WTC11 (cell line): Measurements from ENCODE around the gene NGF. TPM values are rescaled to one million over a fixed set of nuclear protein-coding genes. Genes with fewer than 3 reads are reported as not detected.

Source experiments
- ATAC-seq: fragments of 200-7000 bp; cut with Tn5 transposase; 2 replicates; pipeline ENCODE4 v1.10.0; 2021; ENCODE audit warnings: mild to moderate bottlenecking, moderate library complexity
- CTCF ChIA-PET: fragments of 300-600 bp; sonication (Branson Sonifier 250); formaldehyde crosslinking; loops from one replicate; lab custom pipeline; 2021; ENCODE audit warnings: antibody characterized with exemption; lab: Charles Lee
- POLR2A ChIA-PET: fragments of 350-600 bp; sonication (Branson Sonifier 250); formaldehyde crosslinking; loops from one replicate; lab custom pipeline; 2021; ENCODE audit warnings: antibody characterized with exemption; lab: Charles Lee
- DNase-seq: peaks from one replicate; pipeline ENCODE4 v3.0.0; 2021; ENCODE audit warnings: low spot score
- H3K27ac Mint-ChIP-seq: 2 replicates; pipeline ENCODE4 v1.8.0; 2021; ENCODE audit warnings: mixed read lengths
- H3K27me3 Mint-ChIP-seq: 2 replicates; pipeline ENCODE4 v1.8.0; 2021; ENCODE audit warnings: low read depth, mild to moderate bottlenecking, moderate library complexity, mixed read lengths
- H3K36me3 Mint-ChIP-seq: 2 replicates; pipeline ENCODE4 v1.8.0; 2021; ENCODE audit warnings: mixed read lengths
- H3K4me1 Mint-ChIP-seq: 2 replicates; pipeline ENCODE4 v1.8.0; 2022; ENCODE audit warnings: mixed read lengths
- H3K4me3 Mint-ChIP-seq: 2 replicates; pipeline ENCODE4 v1.8.0; 2021; ENCODE audit warnings: mild to moderate bottlenecking, moderate library complexity, mixed read lengths
- H3K9me3 Mint-ChIP-seq: 2 replicates; pipeline ENCODE4 v1.8.0; 2021; ENCODE audit warnings: mixed read lengths
- ATF2 ChIP-seq: sonication (generic); formaldehyde crosslinking; IDR thresholded peaks from 2 replicates; pipeline ENCODE4 v1.8.1; 2022; ENCODE audit warnings: low read depth, missing genetic modification reagents, borderline replicate concordance
- CDX4 ChIP-seq: fragments of 250-450 bp; sonication (Bioruptor Pico); IDR thresholded peaks from 2 replicates; pipeline ENCODE4 v1.9.0; 2021; ENCODE audit warnings: moderate library complexity, mild to moderate bottlenecking, inconsistent platforms, borderline replicate concordance
- E2F1 ChIP-seq: sonication (generic); formaldehyde crosslinking; IDR thresholded peaks from 2 replicates; pipeline ENCODE4 v1.8.0; 2022; ENCODE audit warnings: mild to moderate bottlenecking, missing genetic modification reagents
- E2F4 ChIP-seq: sonication (generic); formaldehyde crosslinking; IDR thresholded peaks from 2 replicates; pipeline ENCODE4 v1.8.1; 2022; ENCODE audit warnings: low read depth, mild to moderate bottlenecking, moderate library complexity, missing genetic modification reagents, borderline replicate concordance
- ERG ChIP-seq: fragments of 250-450 bp; sonication (Bioruptor Pico); IDR thresholded peaks from 2 replicates; pipeline ENCODE4 v1.8.0; 2021; ENCODE audit warnings: mild to moderate bottlenecking
- FOXK1 ChIP-seq: sonication (generic); formaldehyde crosslinking; IDR thresholded peaks from 2 replicates; pipeline ENCODE4 v1.8.0; 2022; ENCODE audit warnings: mild to moderate bottlenecking, moderate library complexity, missing genetic modification reagents
- HMGA2 ChIP-seq: fragments of 250-450 bp; sonication (Bioruptor Pico); IDR thresholded peaks from 2 replicates; pipeline ENCODE4 v1.4.0; 2021; ENCODE audit warnings: mild to moderate bottlenecking, moderate library complexity
- JUN ChIP-seq: sonication (generic); formaldehyde crosslinking; IDR thresholded peaks from 2 replicates; pipeline ENCODE4 v1.8.0; 2023; ENCODE audit warnings: mild to moderate bottlenecking, missing genetic modification reagents
- NFYB ChIP-seq: sonication (generic); formaldehyde crosslinking; conservative IDR thresholded peaks from 2 replicates; pipeline ENCODE4 v1.8.0; 2022; ENCODE audit warnings: low read depth, missing genetic modification reagents
- SMAD3 ChIP-seq: sonication (generic); formaldehyde crosslinking; IDR thresholded peaks from 2 replicates; pipeline ENCODE4 v1.8.0; 2022; ENCODE audit warnings: missing genetic modification reagents, mild to moderate bottlenecking, borderline replicate concordance
- ZBTB21 ChIP-seq: sonication (generic); formaldehyde crosslinking; IDR thresholded peaks from 2 replicates; pipeline ENCODE4 v1.8.1; 2023; ENCODE audit warnings: mild to moderate bottlenecking, missing genetic modification reagents, borderline replicate concordance
- ZNF263 ChIP-seq: sonication (generic); formaldehyde crosslinking; IDR thresholded peaks from 2 replicates; pipeline ENCODE4 v1.8.1; 2022; ENCODE audit warnings: low read depth, mild to moderate bottlenecking, moderate library complexity, missing genetic modification reagents
- ZNF317 ChIP-seq: sonication (generic); formaldehyde crosslinking; IDR thresholded peaks from 2 replicates; pipeline ENCODE4 v1.8.1; 2023; ENCODE audit warnings: low read depth, mild to moderate bottlenecking, moderate library complexity, missing genetic modification reagents, borderline replicate concordance
- ZNF532 ChIP-seq: fragments of 250-450 bp; sonication (Bioruptor Pico); IDR thresholded peaks from 2 replicates; pipeline ENCODE4 v1.9.0; 2021; ENCODE audit warnings: mild to moderate bottlenecking, borderline replicate concordance
- total RNA-seq: library from RNA; stranded (reverse); gene quantifications from 3 replicates; pipeline ENCODE4 v1.2.3, GENCODE V29; 2021

The NGF gene
- total RNA-seq, 1 experiment from 2014 or later: 0.55 TPM

- peaks cover 3% of the 10 kb centered on the region for H3K36me3 Mint-ChIP-seq
- H3K27me3 Mint-ChIP-seq: no peaks in the 10 kb centered on the region
- H3K4me1 Mint-ChIP-seq: no peaks in the 10 kb centered on the region
- no peak overlapping the region for H3K4me3 Mint-ChIP-seq
- no peak for ATAC-seq
- H3K9me3 Mint-ChIP-seq: peaks cover 30% of the 10 kb centered on the region
- no peak for DNase-seq
- no peak for TF ChIP-seq CDX4 (CRISPR knock-in tag)
- no peak for TF ChIP-seq ZNF532 (CRISPR knock-in tag)
- TF ChIP-seq SMAD3: no peak
- TF ChIP-seq HMGA2 (CRISPR knock-in tag): no peak
- no peak for TF ChIP-seq ZBTB21 (CRISPR knock-in tag)
- no peak for TF ChIP-seq ZNF317
- CTCF ChIA-PET: no interaction called here
- no peak overlapping the region for H3K27ac Mint-ChIP-seq
- POLR2A ChIA-PET: no interaction called here
Measured at GRCh38 chr1:115252585-115252984, 85.5 kb downstream of the NGF start.

GRCh38 chr1:115251856-115252255, 86.2 kb downstream of the NGF start:
- Mint-ChIP-seq H3K36me3 (no peaks in the 10 kb centered on the region; the same call in 1 of the 2 replicates), H3K27ac (no peak overlapping the region), H3K27me3 (no peaks in the 10 kb centered on the region), H3K9me3 (peaks cover 27% of the 10 kb centered on the region), H3K4me1 (no peaks in the 10 kb centered on the region), H3K4me3 (no peak overlapping the region)
- CTCF ChIA-PET: interaction anchor here (1.0 kb wide), 1 partner anchor 24 kb away, joined by 3 read pairs; no protein-coding TSS in a partner anchor
- POLR2A ChIA-PET: no interaction called here
- ATAC-seq (no peak), DNase-seq (no peak)
- TF ChIP-seq ERG (CRISPR knock-in tag) (no peak), JUN (CRISPR knock-in tag) (no peak), E2F1 (no peak), NFYB (no peak), FOXK1 (CRISPR knock-in tag) (no peak), ATF2 (CRISPR knock-in tag) (no peak)

- no peak for ATAC-seq
- Mint-ChIP-seq H3K27ac (no peak overlapping the region), H3K27me3 (no peaks in the 10 kb centered on the region), H3K4me1 (no peaks in the 10 kb centered on the region), H3K36me3 (no peaks in the 10 kb centered on the region; the same call in 1 of the 2 replicates), H3K9me3 (peaks cover 28% of the 10 kb centered on the region), H3K4me3 (no peak overlapping the region)
- DNase-seq: no peak
- POLR2A ChIA-PET: no interaction called here
- CTCF ChIA-PET: interaction anchor here (1.0 kb wide), 1 partner anchor 24 kb away, joined by 3 read pairs; no protein-coding TSS in a partner anchor
- no peak for TF ChIP-seq ZNF532 (CRISPR knock-in tag)
- no peak for TF ChIP-seq ZNF263
- no peak for TF ChIP-seq E2F4 (CRISPR knock-in tag)
- no peak for TF ChIP-seq CDX4 (CRISPR knock-in tag)
Measured at GRCh38 chr1:115251340-115251748, 86.7 kb downstream of the NGF start.
